ENCODE data around the gene LRRC74A.

The LRRC74A gene

GRCh38 chr14:76786601-76787000 lies 39.6 kb upstream of the LRRC74A start:
- Mint-ChIP-seq H3K4me1 (ENCODE audit: low read depth) (peaks cover 11% of the 10 kb centered on the region), H3K4me3 (no peak overlapping the region), H3K36me3 (no peaks in the 10 kb centered on the region), H3K9me3 (ENCODE audit: low read depth) (no peaks in the 10 kb centered on the region), H3K27me3 (no peaks in the 10 kb centered on the region), H3K27ac (no peak overlapping the region)

- Mint-ChIP-seq H3K27me3 (no peaks in the 10 kb centered on the region), H3K9me3 (ENCODE audit: low read depth) (no peaks in the 10 kb centered on the region), H3K4me1 (ENCODE audit: low read depth) (no peaks in the 10 kb centered on the region), H3K27ac (no peak overlapping the region), H3K36me3 (peaks cover 15% of the 10 kb centered on the region), H3K4me3 (no peak overlapping the region)
Observed at GRCh38 chr14:76792422-76792821, 33.8 kb upstream of the LRRC74A start.

- H3K4me1 Mint-ChIP-seq (ENCODE audit: low read depth), result no peaks in the 10 kb centered on the region
- H3K27me3 Mint-ChIP-seq, result no peaks in the 10 kb centered on the region
- no peak overlapping the region for H3K27ac Mint-ChIP-seq
- no peak overlapping the region for H3K4me3 Mint-ChIP-seq
- no peaks in the 10 kb centered on the region for H3K9me3 Mint-ChIP-seq (ENCODE audit: low read depth)
- peaks cover 15% of the 10 kb centered on the region for H3K36me3 Mint-ChIP-seq
Observed at GRCh38 chr14:76793324-76793723, 32.9 kb upstream of the LRRC74A start.

- Mint-ChIP-seq H3K9me3 (ENCODE audit: low read depth) (no peaks in the 10 kb centered on the region), H3K4me3 (no peak overlapping the region), H3K27ac (no peak overlapping the region), H3K36me3 (peaks cover 16% of the 10 kb centered on the region), H3K27me3 (no peaks in the 10 kb centered on the region), H3K4me1 (ENCODE audit: low read depth) (no peaks in the 10 kb centered on the region)
Observed at GRCh38 chr14:76793956-76794355, 32.3 kb upstream of the LRRC74A start.

GRCh38 chr14:76806446-76806845 lies 19.8 kb upstream of the LRRC74A start:
- Mint-ChIP-seq H3K4me1 (ENCODE audit: low read depth) (peaks cover 29% of the 10 kb centered on the region), H3K9me3 (ENCODE audit: low read depth) (no peaks in the 10 kb centered on the region), H3K4me3 (no peak overlapping the region), H3K27ac (no peak overlapping the region), H3K36me3 (peaks cover 36% of the 10 kb centered on the region), H3K27me3 (no peaks in the 10 kb centered on the region)

GRCh38 chr14:76808011-76808410 lies 18.2 kb upstream of the LRRC74A start:
- H3K4me1 Mint-ChIP-seq (ENCODE audit: low read depth), result peaks cover 35% of the 10 kb centered on the region
- no peaks in the 10 kb centered on the region for H3K27me3 Mint-ChIP-seq
- H3K9me3 Mint-ChIP-seq (ENCODE audit: low read depth), result no peaks in the 10 kb centered on the region
- H3K27ac Mint-ChIP-seq, result no peak overlapping the region
- H3K4me3 Mint-ChIP-seq, result no peak overlapping the region
- peaks cover 25% of the 10 kb centered on the region for H3K36me3 Mint-ChIP-seq

- no peaks in the 10 kb centered on the region for H3K9me3 Mint-ChIP-seq (ENCODE audit: low read depth)
- H3K4me3 Mint-ChIP-seq, result no peak overlapping the region
- no peak overlapping the region for H3K27ac Mint-ChIP-seq
- H3K36me3 Mint-ChIP-seq, result peaks cover 17% of the 10 kb centered on the region
- H3K4me1 Mint-ChIP-seq (ENCODE audit: low read depth), result peaks cover 38% of the 10 kb centered on the region
- no peaks in the 10 kb centered on the region for H3K27me3 Mint-ChIP-seq
Observed at GRCh38 chr14:76808990-76809389, 17.2 kb upstream of the LRRC74A start.

GRCh38 chr14:76810525-76810924 lies 15.7 kb upstream of the LRRC74A start:
- Mint-ChIP-seq H3K4me1 (ENCODE audit: low read depth) (peaks cover 38% of the 10 kb centered on the region), H3K27ac (peak overlapping the region; percentile 25), H3K4me3 (peak overlapping the region; percentile 94), H3K27me3 (no peaks in the 10 kb centered on the region), H3K9me3 (ENCODE audit: low read depth) (no peaks in the 10 kb centered on the region), H3K36me3 (peaks cover 13% of the 10 kb centered on the region)

GRCh38 chr14:76810953-76811400 lies 15.2 kb upstream of the LRRC74A start:
- H3K4me3 Mint-ChIP-seq, result peak overlapping the region; percentile 94
- H3K4me1 Mint-ChIP-seq (ENCODE audit: low read depth), result peaks cover 35% of the 10 kb centered on the region

GRCh38 chr14:76811561-76811960 lies 14.6 kb upstream of the LRRC74A start:
- H3K4me3 Mint-ChIP-seq, result peak overlapping the region; percentile 94
- peaks cover 35% of the 10 kb centered on the region for H3K4me1 Mint-ChIP-seq (ENCODE audit: low read depth)
- no peaks in the 10 kb centered on the region for H3K9me3 Mint-ChIP-seq (ENCODE audit: low read depth)
- peak overlapping the region; percentile 89 for H3K27ac Mint-ChIP-seq
- H3K36me3 Mint-ChIP-seq, result peaks cover 11% of the 10 kb centered on the region
- H3K27me3 Mint-ChIP-seq, result no peaks in the 10 kb centered on the region

More at GRCh38 chr14:76810953-76811400, 15.2 kb upstream of the LRRC74A start:
- Mint-ChIP-seq H3K36me3 (peaks cover 11% of the 10 kb centered on the region), H3K9me3 (ENCODE audit: low read depth) (no peaks in the 10 kb centered on the region), H3K27me3 (no peaks in the 10 kb centered on the region), H3K27ac (peak overlapping the region; percentile 25)

- Mint-ChIP-seq H3K27me3 (no peaks in the 10 kb centered on the region), H3K4me1 (ENCODE audit: low read depth) (peaks cover 35% of the 10 kb centered on the region), H3K27ac (peak overlapping the region; percentile 89), H3K36me3 (peaks cover 8% of the 10 kb centered on the region), H3K9me3 (ENCODE audit: low read depth) (no peaks in the 10 kb centered on the region), H3K4me3 (peak overlapping the region; percentile 94)
Observed at GRCh38 chr14:76812093-76812421, 14.2 kb upstream of the LRRC74A start.

GRCh38 chr14:76812422-76813383 lies 13.5 kb upstream of the LRRC74A start, which contains the start of gene ANGEL1:
Gene ANGEL1, minus strand, starts transcription at chr14:76812882. Its CDS starts 55 bp downstream, at chr14:76812827.
- Mint-ChIP-seq H3K27me3 (no peaks in the 10 kb centered on the region), H3K36me3 (peaks cover 7% of the 10 kb centered on the region), H3K4me1 (ENCODE audit: low read depth) (peaks cover 34% of the 10 kb centered on the region), H3K9me3 (ENCODE audit: low read depth) (no peaks in the 10 kb centered on the region), H3K27ac (peak within 1 kb of the TSS; percentile 89), H3K4me3 (peak within 1 kb of the TSS; percentile 94)

GRCh38 chr14:76814726-76815645 lies 11.2 kb upstream of the LRRC74A start:
- no peak overlapping the region for H3K27ac Mint-ChIP-seq
- peaks cover 21% of the 10 kb centered on the region for H3K4me1 Mint-ChIP-seq (ENCODE audit: low read depth)
- H3K36me3 Mint-ChIP-seq, result no peaks in the 10 kb centered on the region
- H3K4me3 Mint-ChIP-seq, result no peak overlapping the region
- H3K9me3 Mint-ChIP-seq (ENCODE audit: low read depth), result no peaks in the 10 kb centered on the region
- no peaks in the 10 kb centered on the region for H3K27me3 Mint-ChIP-seq

GRCh38 chr14:76820700-76821099 lies 5.5 kb upstream of the LRRC74A start:
- Mint-ChIP-seq H3K27ac (no peak overlapping the region), H3K36me3 (no peaks in the 10 kb centered on the region), H3K27me3 (peaks cover 9% of the 10 kb centered on the region), H3K4me3 (no peak overlapping the region), H3K9me3 (ENCODE audit: low read depth) (no peaks in the 10 kb centered on the region), H3K4me1 (ENCODE audit: low read depth) (no peaks in the 10 kb centered on the region)

All from activated naive CD8-positive, alpha-beta T cell (primary cell).